ENCODE results near the gene KLHL8.

Gene KLHL8

GRCh38 chr4:87257523-87257922, 37.1 kb upstream of the KLHL8 start:
- DNase-seq (ENCODE audit: low read depth), result no peak
- TF ChIP-seq CTCF (IDR thresholded peaks at IDR 0.05; ENCODE audit: insufficient read depth, low read depth, low read length, missing control alignments), result no peak
- no peak overlapping the region for H3K4me3 ChIP-seq (ENCODE audit: low read length)

GRCh38 chr4:87255755-87256154, 35.3 kb upstream of the KLHL8 start:
- no peak for DNase-seq (ENCODE audit: low read depth)
- no peak overlapping the region for H3K4me3 ChIP-seq (ENCODE audit: low read length)
- no peak for TF ChIP-seq CTCF (IDR thresholded peaks at IDR 0.05; ENCODE audit: insufficient read depth, low read depth, low read length, missing control alignments)

GRCh38 chr4:87251106-87251505, 30.7 kb upstream of the KLHL8 start:
- TF ChIP-seq CTCF (IDR thresholded peaks at IDR 0.05; ENCODE audit: insufficient read depth, low read depth, low read length, missing control alignments), result no peak
- no peak overlapping the region for H3K4me3 ChIP-seq (ENCODE audit: low read length)
- DNase-seq (ENCODE audit: low read depth), result no peak

- no peak for DNase-seq (ENCODE audit: low read depth)
- no peak overlapping the region for H3K4me3 ChIP-seq (ENCODE audit: low read length)
- no peak for TF ChIP-seq CTCF (IDR thresholded peaks at IDR 0.05; ENCODE audit: insufficient read depth, low read depth, low read length, missing control alignments)
Observed at GRCh38 chr4:87250294-87250693, 29.9 kb upstream of the KLHL8 start.

- H3K4me3 ChIP-seq (ENCODE audit: low read length), result no peak overlapping the region
- no peak for TF ChIP-seq CTCF (IDR thresholded peaks at IDR 0.05; ENCODE audit: insufficient read depth, low read depth, low read length, missing control alignments)
- no peak for DNase-seq (ENCODE audit: low read depth)
Observed at GRCh38 chr4:87249332-87250019, 29.1 kb upstream of the KLHL8 start.

GRCh38 chr4:87243426-87244053, 23.1 kb upstream of the KLHL8 start:
- no peak for DNase-seq (ENCODE audit: low read depth)
- no peak overlapping the region for H3K4me3 ChIP-seq (ENCODE audit: low read length)
- TF ChIP-seq CTCF (IDR thresholded peaks at IDR 0.05; ENCODE audit: insufficient read depth, low read depth, low read length, missing control alignments), result no peak

GRCh38 chr4:87241336-87241735, 20.9 kb upstream of the KLHL8 start:
- no peak for TF ChIP-seq CTCF (IDR thresholded peaks at IDR 0.05; ENCODE audit: insufficient read depth, low read depth, low read length, missing control alignments)
- DNase-seq (ENCODE audit: low read depth), result no peak
- no peak overlapping the region for H3K4me3 ChIP-seq (ENCODE audit: low read length)
